Activated CD8-positive, alpha-beta memory T cell treated with anti-CD3 and anti-CD28 coated beads, Interleukin-2, amount 50 U/mL, for 24 hours (primary cell): ENCODE data around the gene ACSL4.
"Not testable (repeated sequence)": the region's sequence is repeated elsewhere in the genome, so short reads cannot be mapped to it uniquely, and the experiment has no call there.

Experiments used
- DNase-seq: peaks from one replicate; pipeline ENCODE4 v3.0.0-alpha.2; 2020; ENCODE audit errors: extremely low read depth

The ACSL4 gene

GRCh38 chrX:109672239-109672638 is 60.8 kb downstream of the ACSL4 start:
- DNase-seq, result no peak

DNA sequence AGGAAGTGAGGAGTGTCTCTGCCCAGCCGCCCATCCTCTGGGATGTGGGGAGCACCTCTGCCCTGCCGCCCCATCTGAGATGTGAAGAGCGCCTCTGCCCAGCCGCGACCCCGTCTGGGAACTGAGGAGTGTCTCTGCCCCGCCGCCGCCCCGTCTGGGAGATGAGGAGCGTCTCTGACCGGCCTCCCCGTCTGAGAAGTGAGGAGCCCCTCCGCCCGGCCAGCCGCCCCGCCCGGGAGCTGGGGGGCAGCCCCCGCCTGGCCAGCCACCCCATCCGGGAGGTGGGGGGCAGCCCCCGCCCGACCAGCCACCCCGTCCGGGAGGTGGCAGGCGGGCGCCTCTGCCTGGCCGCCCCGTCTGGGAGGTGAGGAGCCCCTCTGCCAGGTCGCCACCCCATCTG is 61.9 kb downstream of the ACSL4 start:
- DNase-seq, result not testable (repeated sequence)

DNA sequence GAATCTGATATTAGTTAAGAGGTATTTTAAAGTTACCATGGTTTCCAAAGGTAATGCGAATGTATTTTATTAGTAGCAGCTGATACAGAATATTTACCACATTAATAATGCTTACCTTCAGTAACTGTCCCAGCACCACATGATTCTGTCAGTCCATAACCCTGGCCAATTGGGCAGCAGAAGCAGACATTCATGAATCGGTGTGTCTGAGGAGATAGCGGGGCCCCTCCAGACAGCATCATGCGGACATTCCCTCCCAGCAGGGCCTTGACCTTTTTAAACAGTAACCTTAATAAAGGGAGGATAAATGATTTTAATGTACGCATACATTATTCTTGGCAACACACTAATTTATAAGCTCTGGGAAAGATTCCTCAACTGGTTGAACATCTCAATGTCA is 65.1 kb downstream of the ACSL4 start:
- DNase-seq, result no peak

- DNase-seq, result no peak
Observed at GRCh38 chrX:109660435-109661143, 72.5 kb downstream of the ACSL4 start.

GRCh38 chrX:109658391-109658790 is 74.7 kb downstream of the ACSL4 start:
- DNase-seq, result no peak

GRCh38 chrX:109657364-109657763 is 75.7 kb downstream of the ACSL4 start:
- not testable (repeated sequence) for DNase-seq

GRCh38 chrX:109656774-109657173 is 76.3 kb downstream of the ACSL4 start:
- no peak for DNase-seq

GRCh38 chrX:109655502-109656201 is 77.4 kb downstream of the ACSL4 start:
- DNase-seq, result no peak

DNA sequence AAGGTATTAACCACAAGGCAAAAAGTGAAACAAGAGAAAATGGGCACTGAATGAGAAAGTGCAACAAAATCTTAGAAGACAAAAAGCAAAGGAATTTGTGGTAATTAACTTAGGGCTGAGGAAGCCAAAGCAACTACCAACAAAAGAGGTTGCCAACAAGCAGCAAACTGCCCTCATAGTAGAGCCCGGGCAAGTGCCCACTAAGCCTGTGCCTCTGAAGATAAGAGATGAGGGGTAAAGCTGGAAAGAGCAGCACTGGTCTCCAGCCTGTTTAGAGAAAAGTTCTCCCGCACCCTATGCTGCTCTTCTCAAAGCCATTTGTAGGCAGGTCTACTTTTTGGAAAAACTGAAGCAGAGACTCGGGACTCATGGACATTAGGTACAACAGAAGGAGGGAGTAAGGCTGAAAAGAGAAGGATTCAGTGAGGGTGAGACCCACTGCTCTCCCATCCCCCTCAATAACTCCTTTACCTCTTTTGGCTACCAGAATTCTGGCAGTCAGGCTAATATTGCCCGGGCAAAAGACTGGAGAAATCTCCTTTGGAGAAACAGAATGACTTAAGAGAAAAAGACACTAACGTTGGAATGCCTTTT is 78.4 kb downstream of the ACSL4 start:
- no peak for DNase-seq

DNA sequence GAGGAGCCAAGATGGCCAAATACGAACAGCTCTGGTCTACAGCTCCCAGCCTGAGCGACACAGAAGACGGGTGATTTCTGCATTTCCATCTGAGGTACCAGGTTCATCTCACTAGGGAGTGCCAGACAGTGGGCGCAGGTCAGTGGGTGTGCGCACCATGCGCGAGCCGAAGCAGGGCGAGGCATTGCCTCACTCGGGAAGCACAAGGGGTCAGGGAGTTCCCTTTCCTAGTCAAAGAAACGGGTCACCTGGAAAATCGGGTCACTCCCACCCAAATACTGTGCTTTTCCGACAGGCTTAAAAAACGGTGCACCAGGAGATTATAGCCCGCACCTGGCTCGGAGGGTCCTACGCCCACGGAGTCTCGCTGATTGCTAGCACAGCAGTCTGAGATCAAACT is 88.4 kb downstream of the ACSL4 start:
- DNase-seq, result not testable (repeated sequence)

- DNase-seq, result no peak
Observed at GRCh38 chrX:109643687-109644086, 89.4 kb downstream of the ACSL4 start.

- no peak for DNase-seq
Observed at GRCh38 chrX:109638158-109638557, 94.9 kb downstream of the ACSL4 start.

- DNase-seq, result not testable (repeated sequence)
Observed at GRCh38 chrX:109637477-109637876, 95.6 kb downstream of the ACSL4 start.

- DNase-seq, result no peak
Observed at GRCh38 chrX:109635146-109635545, 97.9 kb downstream of the ACSL4 start.

GRCh38 chrX:109632906-109633504 is 100.1 kb downstream of the ACSL4 start:
- DNase-seq, result no peak

GRCh38 chrX:109629310-109629709 is 103.7 kb downstream of the ACSL4 start:
- no peak for DNase-seq

DNA sequence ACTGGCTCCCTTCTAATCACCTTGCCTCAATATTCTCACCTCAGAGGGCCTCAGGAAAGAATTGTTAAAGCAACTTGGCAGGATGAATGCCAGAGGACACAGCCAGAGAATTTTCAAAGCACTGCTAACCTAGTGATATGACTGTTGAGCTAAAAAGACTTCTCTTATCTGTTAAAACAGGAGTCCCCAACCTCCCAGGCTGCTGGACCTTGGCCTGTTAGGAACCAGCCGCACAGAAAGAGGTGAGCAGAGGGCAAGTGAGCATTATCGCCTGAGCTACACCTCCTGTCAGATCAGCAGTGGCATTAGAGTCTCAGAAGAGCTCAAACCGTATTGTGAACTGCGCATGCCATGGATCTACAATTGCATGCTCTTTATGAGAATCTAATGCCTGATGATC is 106.4 kb downstream of the ACSL4 start:
- no peak for DNase-seq

DNA sequence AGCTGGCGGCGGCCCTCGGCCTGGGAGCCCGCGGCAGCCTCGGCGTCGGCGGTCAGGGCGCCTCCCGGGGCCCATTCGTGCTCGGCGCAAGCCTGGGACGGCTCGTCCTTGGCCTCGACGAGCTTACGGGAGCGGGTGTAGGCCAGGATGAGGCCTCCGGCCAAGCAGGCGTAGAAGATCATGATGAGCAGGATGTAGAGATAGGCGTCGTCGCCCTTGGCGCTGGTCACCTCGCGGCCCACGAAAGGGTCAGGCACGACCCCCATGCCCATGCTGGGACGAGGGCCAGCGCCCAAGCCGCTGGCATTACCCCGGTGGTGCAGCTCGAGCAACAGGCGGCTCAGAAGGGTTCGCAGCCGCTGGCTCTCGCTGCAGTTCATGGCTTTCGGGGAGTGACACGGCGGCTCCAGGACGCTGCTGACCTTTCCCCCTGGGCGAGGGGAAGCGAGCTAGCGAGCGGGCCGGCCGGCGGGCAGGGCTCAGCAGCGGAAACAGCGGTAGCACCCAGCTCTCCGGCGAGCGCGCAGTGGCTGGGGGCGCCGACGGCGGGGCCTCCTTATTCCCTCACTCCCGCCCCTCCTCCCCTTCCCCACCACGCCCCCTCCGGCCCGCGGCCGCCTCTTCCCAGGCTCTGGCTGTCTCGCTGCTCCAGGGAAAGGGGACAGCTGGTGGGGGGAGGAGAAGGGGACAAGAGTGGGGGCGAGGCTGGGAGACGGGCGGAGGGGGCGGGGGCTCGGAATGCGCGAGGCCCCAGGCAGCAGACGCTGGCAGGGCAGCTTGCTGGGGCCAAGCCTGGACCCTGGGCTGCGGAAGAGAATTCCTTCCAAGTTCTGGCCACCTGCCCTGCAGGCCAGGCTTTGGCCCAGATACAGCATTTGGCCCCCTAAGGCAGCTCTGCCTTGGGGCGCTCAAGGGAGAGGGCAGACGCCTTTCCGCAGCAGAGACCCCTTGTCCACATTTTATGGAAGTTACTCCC is 108.1 kb downstream of the ACSL4 start, which contains the start of gene KCNE5:
Gene KCNE5 (minus strand): TSS at position 532 of the 976 bp plus-strand sequence. CDS start 152 bp downstream, at position 380.
- DNase-seq, result no peak

- DNase-seq, result no peak
Observed at GRCh38 chrX:109623997-109624396, 109.1 kb downstream of the ACSL4 start.

- DNase-seq, result no peak
Observed at GRCh38 chrX:109622270-109622669, 110.8 kb downstream of the ACSL4 start.

DNA sequence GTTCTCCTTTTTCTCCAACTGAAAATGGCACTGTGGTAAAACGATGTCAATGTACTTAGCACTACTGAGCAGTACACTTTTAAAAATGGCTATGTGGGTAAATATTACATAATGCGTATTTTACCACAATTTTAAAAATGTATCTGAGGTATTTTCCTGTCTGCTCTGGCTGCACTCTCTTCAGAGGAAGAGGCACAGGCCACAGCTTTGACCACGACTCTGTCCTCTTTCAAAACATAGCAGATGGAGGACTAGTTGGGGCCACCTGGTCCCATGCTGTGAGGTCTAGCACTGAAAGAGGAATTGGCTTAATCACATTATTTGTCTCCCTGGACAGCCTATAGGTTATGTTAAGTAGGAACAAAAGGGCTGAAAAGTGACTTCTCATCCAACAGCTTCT is 113.3 kb downstream of the ACSL4 start:
- DNase-seq, result no peak
